SIG-M5 (cell line): Measurements from ENCODE around the gene APBB2.

Experiments
- DNase-seq: peaks from one replicate; lab custom pipeline; 2025; lab: John Stamatoyannopoulos, UW

APBB2 gene

DNA sequence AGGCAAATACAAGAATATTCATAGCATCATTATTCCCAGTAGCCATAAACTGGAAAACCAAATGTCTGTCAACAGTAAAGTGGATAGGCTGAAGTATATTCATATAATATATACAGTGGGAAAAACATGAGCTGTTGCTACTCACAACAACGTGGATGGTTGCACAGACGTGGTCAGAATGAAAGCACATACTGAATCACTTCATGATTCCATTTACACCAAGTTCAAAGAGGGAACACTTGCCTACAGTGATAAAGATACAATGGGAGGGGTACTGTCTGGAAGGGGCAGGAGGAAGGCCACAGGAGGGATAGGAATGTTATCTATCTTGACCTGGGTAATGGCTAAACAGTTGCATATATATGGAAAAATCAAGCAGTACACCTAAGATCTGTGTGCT, 25.3 kb downstream of the APBB2 start:
- DNase-seq = no peak

DNA sequence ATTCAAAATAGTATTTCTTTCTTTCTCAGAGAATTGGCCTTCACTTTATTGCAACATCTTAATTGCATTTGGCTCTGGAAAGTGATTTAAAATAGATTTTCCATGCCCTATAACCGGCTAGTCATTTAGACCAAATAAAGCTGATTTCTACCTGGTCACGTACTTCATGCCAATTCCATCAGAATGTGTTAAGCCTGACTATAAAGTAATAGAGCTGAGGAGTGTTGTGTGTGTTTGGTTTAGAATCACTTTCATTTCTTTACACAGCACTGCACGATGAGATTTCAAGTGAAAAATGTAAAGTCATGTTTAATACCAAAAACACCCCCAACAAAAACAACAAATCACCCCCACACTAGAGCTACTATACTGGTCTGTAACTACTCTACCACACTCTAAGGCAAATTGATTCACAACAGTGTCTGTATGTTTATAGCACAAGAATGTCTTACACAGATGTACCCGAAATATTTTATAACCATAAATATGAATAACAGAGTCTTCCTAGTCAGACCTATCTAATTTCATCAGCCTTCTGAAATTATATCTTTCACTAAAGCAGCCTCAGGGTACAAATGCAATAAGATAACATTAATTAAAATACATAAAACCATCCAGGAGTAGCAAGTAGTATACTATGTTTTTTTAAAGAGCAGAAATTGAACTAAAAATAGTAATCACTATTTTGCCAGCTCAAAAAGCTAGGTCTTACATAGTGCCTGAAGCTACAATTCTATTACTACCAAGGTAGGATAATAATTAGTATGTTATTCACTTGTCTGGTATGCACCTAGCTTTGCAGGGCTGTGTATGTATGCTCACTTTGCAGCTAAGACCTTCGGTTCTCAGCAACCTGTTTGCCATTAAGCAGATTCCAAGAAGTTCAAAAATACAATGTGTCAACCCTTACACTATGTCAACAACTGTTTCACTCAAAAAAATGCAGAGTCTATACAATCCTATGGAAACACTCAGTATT, 28.4 kb downstream of the APBB2 start:
- no peak for DNase-seq

DNA sequence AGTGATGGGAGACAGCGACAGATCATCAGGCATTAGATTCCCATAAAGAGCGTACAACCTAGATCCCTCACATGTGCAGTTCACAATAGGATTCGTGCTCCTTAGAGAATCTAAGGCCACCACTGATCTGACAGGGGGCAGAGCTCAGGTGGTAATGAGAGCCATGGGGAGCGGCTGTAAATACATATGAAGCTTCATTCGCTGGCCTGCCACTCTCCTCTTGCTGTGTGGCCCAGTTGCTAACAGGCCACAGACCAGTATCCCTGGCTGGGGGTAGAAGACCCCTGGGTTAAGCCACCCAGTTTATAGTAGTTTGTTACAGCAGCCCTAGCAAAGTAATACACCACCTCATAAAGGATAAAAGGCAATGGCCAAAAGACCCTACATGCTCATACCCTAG, 30.3 kb downstream of the APBB2 start:
- no peak for DNase-seq

DNA sequence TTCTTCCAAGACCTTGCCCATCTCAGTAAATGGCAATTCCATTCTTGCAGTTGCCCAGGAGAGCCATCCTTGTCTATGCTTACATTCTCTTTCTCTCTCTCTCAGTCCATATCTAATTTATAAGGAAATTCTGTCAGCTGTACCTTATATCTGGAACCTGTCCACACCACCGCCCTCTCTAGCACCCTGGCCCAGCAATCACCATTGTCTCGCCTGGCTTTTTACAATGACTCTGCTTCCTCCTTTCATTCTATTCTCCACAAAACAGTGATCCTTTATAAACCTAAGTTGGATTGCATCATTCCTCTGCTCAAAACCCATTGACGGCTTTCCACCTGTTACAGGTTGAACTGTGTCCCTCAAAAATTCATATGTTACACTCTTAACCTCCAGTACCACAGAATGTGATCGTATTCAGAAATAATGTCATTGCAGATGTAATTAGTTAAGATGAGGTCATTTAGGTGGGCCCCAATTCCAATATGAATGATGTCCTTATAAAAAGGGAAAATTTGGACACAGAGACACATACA, 31.3 kb downstream of the APBB2 start:
- no peak for DNase-seq

DNA sequence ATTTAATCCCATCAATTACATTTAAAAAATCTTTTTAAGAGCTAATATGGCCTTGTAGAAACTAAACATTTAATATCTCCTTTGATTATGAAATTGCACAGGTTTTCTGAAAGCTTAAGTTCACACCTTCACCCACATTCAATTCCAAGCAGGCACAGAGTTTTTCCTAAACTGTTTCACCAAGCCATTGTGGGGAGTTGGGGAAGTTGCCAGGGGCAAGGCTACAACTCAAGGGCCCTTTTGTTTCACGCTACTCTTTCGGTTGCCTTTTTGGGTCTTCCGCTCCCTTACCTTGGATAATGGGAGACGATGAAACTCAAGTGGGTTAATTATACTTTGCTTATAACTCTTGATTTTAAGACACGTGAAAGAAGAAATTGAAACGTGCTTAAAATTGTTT, 33.3 kb downstream of the APBB2 start:
- DNase-seq = no peak

DNA sequence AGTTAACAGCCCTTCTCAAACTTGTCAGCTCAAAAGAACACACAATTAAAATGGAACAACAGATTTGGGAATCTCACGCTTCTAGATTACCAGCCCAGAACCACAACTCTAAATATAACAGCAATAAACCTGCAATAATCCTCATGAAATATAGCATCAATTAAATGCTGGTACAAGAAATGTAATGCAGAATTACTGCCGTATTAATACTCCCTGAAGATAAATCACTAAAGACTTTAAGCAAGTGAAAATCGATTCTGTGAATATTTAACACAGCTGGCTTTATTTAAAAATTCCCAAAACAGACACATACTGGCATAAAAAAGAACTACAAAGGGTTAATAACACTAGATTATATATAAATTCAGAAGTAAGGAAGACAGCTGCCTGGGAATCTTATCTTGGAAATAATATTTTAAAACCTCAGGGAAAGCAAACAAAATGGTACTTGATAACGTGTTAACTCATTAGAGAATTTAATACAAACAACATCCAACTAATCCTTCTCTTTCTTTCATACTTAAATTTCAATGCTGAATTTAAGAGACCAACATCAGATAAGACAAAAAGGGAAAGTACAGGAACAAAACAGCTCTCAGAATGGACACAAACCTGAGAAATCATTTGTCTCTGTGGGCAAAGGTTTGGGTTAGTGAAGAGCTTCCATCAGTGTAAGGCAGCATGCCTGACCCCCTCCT, 34.7 kb downstream of the APBB2 start:
- no peak for DNase-seq

DNA sequence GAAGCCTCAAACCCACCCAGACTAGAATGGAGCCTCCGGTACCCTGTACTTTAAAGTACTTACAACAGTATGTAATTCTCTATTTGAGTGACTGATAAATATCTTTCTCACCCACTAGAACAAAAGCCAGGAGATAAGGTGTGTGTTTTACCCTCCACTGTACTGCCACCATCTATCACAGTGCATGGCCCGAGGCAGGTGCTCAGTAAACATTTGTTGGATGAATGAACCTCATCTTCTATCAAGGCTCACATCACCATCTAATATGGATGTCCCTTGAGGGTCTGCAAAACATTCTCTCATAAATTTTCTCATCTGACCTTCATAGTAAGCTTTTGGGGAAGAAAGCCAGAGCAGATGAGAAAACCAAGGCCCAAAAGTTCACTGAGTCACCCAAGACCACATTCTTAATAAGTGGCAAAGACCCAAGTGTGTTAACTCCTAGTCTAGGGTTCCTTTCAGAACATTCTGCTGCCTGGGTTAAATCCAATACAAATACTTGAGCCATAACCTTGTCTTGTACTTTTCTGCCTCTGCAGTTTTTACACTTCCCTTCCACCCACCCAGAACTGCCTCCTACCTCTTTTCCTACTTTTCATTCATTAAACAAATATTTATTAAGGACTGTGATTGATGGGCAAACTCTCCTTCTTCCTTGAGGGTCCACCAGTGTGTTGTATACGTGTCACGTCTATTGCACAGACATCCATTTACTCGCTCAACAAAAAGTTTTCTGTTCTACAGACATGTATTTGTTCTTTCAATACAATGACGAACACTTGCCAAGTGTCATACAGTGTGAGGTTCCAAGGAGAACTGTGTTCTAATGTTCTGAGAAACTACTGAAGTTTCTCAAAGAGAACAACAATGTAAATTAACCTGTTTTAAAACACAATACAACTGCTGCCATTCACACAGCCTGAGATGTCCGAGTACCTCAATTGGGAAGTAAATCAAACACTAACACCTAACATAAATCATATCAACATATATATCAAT, 35.7 kb downstream of the APBB2 start:
- DNase-seq = no peak

DNA sequence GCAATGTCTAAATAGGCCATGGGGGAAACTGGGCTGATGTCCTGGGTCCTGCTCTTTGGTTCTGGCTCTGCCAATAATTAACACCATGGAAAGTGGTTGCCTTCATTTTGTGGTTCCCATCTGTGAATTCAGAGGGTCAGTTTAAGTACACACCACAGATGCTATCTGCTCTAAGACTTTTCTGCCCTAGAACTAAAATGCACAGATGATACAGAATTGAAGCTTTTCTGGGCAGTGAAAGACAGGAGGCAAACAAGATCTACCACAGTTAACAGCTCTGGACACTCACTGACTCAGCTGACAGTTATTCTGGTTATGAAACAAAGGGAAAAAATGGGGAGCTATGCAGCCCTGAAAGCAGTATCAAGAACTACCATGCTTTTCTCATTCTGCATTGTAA, 37.3 kb downstream of the APBB2 start:
- DNase-seq = no peak

DNA sequence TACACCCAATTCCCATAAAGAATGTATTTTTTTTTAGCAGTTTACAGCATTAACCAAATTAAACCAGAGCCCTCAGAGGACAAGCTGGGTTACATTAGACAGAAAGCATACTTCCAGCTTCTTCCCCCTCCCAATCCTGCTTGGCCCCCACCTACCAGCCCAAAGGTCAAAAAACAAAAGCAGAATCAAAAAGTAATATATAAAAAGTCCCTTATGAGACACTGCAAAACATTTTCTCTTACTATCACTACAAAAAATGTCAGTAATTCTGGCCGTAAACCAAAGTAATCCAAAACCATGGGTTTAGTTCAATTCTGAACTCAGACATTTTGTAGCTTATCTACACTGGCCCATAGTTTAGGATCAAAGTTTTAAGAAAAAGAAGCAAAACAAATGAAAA, 38.0 kb downstream of the APBB2 start:
- DNase-seq = no peak

DNA sequence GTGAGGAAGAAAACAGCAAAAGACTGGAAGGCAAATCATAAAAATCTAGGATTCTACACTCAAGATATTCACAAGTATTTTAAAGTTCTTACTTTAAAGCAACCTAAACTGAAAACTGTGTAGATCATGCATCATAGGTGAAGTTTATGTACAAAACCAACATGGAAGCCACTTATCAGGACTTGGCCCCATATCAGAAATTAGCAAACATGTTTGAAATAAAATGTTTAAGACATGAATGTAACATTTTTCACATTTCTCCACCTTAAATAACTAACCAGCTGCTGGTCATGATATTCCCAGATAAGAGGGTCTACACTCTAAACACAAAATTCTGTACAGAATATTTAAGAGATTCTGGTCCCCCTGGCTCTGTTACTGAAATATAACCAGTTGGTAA, 38.5 kb downstream of the APBB2 start:
- DNase-seq = no peak

DNA sequence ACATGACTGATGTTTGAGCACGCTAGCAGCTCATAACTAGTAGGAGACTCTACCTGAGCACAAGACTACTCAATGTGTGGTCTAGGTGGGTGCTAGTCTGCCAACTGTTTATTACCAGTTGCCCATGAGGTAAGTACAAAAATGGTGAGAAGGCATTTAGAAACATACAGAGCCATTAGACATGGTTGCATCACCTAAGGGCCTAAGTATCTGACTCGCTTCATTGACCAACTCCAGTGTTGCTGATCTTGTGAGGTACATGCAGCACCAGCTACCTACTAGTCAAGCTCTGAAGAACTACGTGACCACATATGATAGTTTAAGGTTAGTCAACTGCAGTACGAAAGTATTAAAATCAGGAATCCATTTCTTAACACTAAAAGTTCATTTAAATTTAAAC, 39.9 kb downstream of the APBB2 start:
- no peak for DNase-seq

DNA sequence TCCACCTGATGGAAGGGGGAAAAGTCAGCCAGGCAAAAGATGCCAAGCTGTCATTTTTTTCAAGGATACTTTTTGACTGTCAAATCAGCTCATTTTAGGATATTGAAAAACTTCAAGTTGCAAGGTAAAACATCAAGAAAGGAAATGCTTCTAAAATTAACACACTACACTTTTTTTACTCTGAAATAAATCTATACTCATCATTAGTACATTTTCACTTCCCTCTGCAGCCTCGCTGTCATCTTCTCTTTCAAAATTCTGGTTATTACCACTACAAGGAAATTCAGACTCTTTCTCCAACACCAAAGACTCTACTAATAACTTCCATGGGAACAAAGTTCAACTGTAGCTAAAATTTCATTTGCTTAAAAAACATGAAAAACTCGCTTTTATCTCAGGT, 41.6 kb downstream of the APBB2 start:
- no peak for DNase-seq

DNA sequence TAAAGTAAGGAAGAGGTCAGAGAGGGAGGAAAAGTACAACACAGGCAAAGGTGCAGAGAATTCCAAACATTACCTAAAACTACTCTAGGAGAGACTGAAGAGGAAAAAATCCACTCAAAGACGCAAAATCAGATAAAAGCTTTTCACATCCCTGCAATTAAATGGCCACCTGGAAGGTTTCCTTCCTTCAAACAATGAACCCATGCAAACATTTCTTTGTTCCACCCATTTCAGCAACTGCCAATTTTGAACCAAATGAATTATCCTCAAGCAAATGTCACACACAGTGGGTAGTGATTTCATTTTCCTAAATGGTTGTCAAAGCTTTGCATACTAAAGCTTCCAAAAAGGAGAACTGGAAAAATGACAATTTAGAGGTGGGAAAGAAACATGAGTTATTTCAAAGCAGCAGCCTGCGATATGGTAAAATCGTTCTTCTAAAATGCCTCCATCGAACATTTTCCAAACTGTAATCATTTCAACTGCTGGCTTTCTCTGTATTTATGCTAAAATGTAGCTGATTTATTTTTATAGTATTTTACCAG, 45.0 kb downstream of the APBB2 start:
- no peak for DNase-seq

DNA sequence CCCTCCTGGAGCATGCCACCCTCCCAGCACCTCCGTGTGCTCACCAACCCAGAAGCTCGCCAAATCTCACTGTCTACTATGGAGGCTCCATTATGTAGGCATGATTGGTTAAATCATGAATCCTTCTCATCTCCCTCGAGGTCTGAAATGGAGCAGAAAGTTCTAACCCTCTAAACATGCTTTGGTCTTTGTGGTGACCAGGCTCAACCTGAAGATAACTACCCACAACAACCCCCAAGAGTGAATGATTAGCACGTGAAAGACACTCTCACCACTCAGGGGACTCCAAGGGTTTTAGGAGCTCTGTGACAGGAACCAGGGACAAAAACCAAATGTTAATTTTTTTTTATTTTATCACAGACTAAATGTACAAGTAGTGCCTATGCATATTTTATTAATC, 47.2 kb downstream of the APBB2 start:
- DNase-seq = no peak

DNA sequence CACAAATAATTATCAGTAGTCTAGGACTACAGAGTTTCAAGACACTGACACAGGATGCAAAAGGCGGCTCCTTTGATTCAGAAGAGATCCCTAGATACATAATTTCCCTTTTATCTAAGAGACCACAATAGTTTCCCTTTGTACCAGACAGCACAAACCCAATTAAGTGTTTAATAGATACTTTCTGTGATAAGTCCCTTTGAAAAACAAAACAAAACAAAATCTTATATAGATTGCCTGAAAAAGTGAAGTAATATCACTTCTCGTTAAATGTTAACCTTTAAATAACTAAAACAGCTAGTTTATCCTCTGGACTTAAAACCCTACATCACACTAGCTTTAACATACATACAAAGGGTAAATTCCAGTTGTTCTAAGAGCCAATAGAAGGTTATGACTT, 49.9 kb downstream of the APBB2 start:
- DNase-seq = no peak

DNA sequence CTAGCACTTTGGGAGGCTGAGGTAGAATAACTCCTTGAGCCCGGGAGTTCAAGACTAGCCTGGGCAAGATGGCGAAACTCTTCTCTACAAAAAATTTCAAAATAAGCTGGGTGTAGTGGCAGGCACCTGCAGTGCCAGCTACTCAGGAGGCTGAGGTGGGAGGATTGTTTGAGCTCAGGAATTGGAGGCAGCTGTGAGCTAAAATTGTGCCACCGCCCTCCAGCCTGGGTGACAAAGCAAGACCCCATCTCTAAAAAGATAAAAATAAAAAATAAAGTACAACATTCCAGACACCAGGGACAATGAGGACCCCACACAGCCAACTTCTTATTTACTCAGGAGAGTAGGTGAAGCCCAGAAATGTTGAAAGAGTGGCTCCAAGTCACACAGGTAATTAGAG, 53.0 kb downstream of the APBB2 start:
- DNase-seq = no peak

DNA sequence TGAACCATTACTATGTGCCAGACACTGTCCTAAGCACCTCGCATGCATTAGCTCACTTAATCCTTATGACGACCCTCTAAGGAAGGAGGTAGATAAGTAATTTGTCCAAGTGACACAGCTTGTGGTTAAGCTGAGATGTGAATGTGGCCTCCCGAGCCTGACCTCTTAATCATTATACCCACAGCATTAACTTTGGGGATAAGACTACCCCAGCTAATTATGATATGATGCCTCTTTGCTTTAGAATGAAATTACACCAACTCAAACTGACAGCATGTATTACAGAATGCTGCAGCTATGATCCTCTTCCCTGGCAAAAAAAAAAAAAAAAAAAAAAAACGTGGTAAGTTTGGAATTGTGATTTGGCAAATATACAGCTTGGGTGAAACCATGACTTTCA, 53.5 kb downstream of the APBB2 start:
- no peak for DNase-seq

DNA sequence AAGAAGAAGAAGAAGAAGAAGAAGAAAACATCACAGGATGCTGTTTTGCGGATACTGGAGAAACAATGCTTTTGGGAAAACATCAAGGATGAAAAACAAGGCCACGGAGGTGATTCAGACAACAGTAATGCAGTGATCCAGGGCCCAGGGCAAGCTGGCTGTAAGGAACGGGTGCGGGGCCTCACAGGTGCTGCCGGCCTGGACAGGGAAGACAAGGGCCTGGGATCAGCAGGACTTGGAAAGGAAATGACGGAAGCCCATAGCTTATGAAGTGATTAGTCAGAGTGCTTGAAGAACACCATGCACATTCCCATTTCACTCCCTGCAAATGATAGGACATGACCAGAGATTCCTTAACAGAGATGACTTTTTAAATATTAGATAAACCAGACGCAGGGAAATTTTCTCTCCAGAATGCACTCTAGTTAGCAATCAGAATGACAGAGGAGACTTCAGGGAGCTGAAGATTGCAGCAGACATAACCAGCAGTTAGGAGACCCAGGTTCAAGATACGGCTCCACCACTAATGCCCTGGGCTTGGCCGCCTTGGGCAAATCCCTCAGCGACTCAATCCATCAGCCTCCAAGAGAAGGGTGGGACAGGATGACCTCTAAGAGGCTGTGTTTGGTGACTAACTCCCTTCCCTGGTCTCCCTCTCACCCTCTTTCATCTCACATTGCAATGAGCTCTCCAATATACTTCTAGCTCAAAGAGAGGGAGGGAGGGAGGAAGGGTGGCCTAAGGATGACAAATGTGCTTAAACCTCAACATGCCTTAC, 54.1 kb downstream of the APBB2 start:
- no peak for DNase-seq

DNA sequence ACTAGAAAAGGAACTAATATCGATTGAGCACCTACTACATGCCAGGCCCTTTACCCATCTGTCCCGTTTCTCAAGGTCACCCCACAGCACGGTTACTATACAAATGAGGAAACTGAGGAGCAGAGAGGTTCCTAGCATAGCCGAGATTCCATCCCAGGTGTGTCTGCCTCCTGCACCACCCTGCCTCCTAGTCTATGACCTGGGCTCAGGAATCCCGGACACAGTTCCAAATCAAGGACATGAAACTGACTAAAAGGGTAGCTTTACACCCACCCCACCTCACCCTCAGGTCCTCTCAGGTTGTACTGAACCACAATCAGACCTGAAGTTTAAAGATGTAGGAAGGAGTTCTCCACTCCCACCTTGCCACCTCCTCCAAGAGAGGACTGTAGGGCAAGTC, 55.6 kb downstream of the APBB2 start:
- DNase-seq = no peak

DNA sequence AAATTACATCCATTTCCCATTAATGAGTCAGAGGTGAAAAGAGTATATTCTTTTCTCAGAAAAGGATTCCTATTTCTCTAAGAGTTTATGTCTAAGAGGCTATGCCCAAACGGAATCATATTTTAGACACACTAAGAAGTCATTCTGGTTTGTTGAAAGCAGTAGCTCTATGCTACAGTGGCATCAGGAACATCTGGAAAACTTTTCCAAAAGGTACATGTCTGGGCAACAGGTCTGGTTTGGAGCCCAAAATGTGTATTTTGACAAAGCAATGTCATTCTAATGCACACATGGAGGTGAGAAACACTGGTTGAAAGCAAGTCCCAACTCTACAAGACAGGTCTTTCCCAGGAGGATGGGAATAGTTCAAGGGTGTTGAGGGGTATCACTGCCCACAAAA, 56.1 kb downstream of the APBB2 start:
- DNase-seq = no peak

DNA sequence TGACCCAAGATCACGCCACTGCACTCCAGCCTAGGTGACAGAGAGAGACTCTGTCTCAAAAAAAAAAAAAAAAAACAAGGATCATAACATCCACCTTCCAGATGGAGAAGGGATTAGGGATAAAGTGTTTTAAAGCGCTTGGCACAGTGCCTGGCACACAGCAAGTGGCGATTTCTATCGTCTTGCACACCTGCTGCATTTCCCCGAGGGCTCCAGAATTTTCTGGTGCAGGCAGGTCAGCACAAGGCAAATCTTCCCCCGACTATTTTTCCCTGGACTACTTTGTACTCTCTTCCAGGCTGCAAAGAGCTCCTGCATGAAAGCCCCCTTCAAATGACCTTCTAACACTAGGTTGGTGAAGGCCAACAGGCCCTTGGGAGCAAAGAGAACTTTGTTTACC, 57.3 kb downstream of the APBB2 start:
- DNase-seq = no peak
